Liver (tissue), 9 donors: ENCODE data around the gene MED22. TPM values are rescaled to one million over a fixed set of nuclear protein-coding genes. Genes with fewer than 3 reads are reported as not detected.

ENCODE experiments used
- DNase-seq: peaks from one replicate; pipeline ENCODE4 v3.0.0-alpha.2; 2017; ENCODE audit warnings: low spot score
- H3K27ac ChIP-seq, 2 donors: one replicate each; pipeline ENCODE4 v1.7.0; 2013; ENCODE audit warnings: inconsistent platforms in 2 of 2, low read length in 2 of 2, control low read depth in 1 of 2, low read depth in 1 of 2, mild to moderate bottlenecking in 1 of 2
- H3K27me3 ChIP-seq, 4 donors: one replicate each; pipeline versions ENCODE4 v1.6.1 to v1.7.0; 2013; ENCODE audit warnings: low read length in 3 of 4, inconsistent platforms in 1 of 4, mild to moderate bottlenecking in 1 of 4, moderate library complexity in 1 of 4; ENCODE audit not compliant: control insufficient read depth in 4 of 4, insufficient read depth in 4 of 4
- H3K36me3 ChIP-seq, 4 donors: one replicate each; pipeline versions ENCODE4 v1.6.1 to v1.7.0; 2013; ENCODE audit warnings: low read length in 3 of 4, mild to moderate bottlenecking in 3 of 4, low read depth in 1 of 4, moderate library complexity in 1 of 4; ENCODE audit not compliant: control insufficient read depth in 4 of 4, insufficient read depth in 3 of 4
- H3K4me1 ChIP-seq, 4 donors: one replicate each; pipeline versions ENCODE4 v1.6.1 to v1.7.0; 2013; ENCODE audit warnings: low read length in 3 of 4, mild to moderate bottlenecking in 3 of 4, moderate library complexity in 1 of 4; ENCODE audit not compliant: control insufficient read depth in 4 of 4, insufficient read depth in 4 of 4
- H3K4me3 ChIP-seq, 3 donors: one replicate each; pipeline versions ENCODE4 v1.6.1 to v1.7.0; 2013; ENCODE audit warnings: low read length in 3 of 3, control low read depth in 1 of 3, low read depth in 1 of 3, mild to moderate bottlenecking in 1 of 3
- H3K9ac ChIP-seq, 2 donors: one replicate each; pipeline ENCODE4 v1.7.0; 2013; ENCODE audit warnings: low read length in 2 of 2, mild to moderate bottlenecking in 2 of 2, moderate library complexity in 2 of 2, control low read depth in 1 of 2, low read depth in 1 of 2
- H3K9me3 ChIP-seq, 4 donors: one replicate each; pipeline versions ENCODE4 v1.6.1 to v1.7.0; 2013; ENCODE audit warnings: low read length in 3 of 4; ENCODE audit not compliant: control insufficient read depth in 4 of 4
- EGR1 ChIP-seq, 2 donors: IDR thresholded peaks; 2 replicates each; pipeline ENCODE4 v1.6.1; 2016 to 2018; ENCODE audit warnings: antibody characterized with exemption in 2 of 2, low read depth in 2 of 2
- FOXA1 ChIP-seq: IDR thresholded peaks from 2 replicates; pipeline ENCODE4 v1.6.1; 2016; ENCODE audit warnings: antibody characterized with exemption
- FOXA2 ChIP-seq: IDR thresholded peaks from 2 replicates; pipeline ENCODE4 v1.6.1; 2016; ENCODE audit warnings: antibody characterized with exemption
- HNF4A ChIP-seq, 2 donors: conservative IDR thresholded peaks; 2 replicates each; pipeline ENCODE4 v1.6.1; 2016; ENCODE audit warnings: antibody characterized with exemption in 2 of 2, mild to moderate bottlenecking in 2 of 2
- HNF4G ChIP-seq: IDR thresholded peaks from 2 replicates; pipeline ENCODE4 v1.6.1; 2016; ENCODE audit warnings: antibody characterized with exemption
- NR2F2 ChIP-seq: IDR thresholded peaks from 2 replicates; pipeline ENCODE4 v1.6.1; 2016; ENCODE audit warnings: antibody characterized with exemption
- RAD21 ChIP-seq, 2 donors: IDR thresholded peaks; 2 replicates each; pipeline ENCODE4 v1.6.1; 2016; ENCODE audit warnings: antibody characterized with exemption in 2 of 2, mild to moderate bottlenecking in 2 of 2
- RXRA ChIP-seq, 2 donors: IDR thresholded peaks; 2 replicates each; pipeline ENCODE4 v1.6.1; 2017 to 2018; ENCODE audit warnings: antibody characterized with exemption in 2 of 2, mild to moderate bottlenecking in 1 of 2
- SP1 ChIP-seq: IDR thresholded peaks from 2 replicates; pipeline ENCODE4 v1.6.1; 2018; ENCODE audit warnings: antibody characterized with exemption, mild to moderate bottlenecking
- YY1 ChIP-seq: IDR thresholded peaks from 2 replicates; pipeline ENCODE4 v1.6.1; 2016; ENCODE audit warnings: antibody characterized with exemption, mild to moderate bottlenecking
- ZBTB33 ChIP-seq: IDR thresholded peaks from 2 replicates; pipeline ENCODE4 v1.6.1; 2016; ENCODE audit warnings: antibody characterized with exemption
- WGBS: extraction: QIAGEN DNeasy Blood & Tissue Kit; methylation state at CpG from one replicate; pipeline ENCODE4 v1.1.7; 2013; 5-methylcytosine and 5-hydroxymethylcytosine counted together
- polyA plus RNA-seq, 2 donors: library from polyadenylated mRNA; stranded (reverse) in 1 of 2; unstranded in 1 of 2; fragments of 200-250 nt in 1 of 2; fragments of >200 nt in 1 of 2; fragmentation: Nextera tagmentation in 1 of 2; extraction: Ambion mirVana in 1 of 2; gene quantifications; one replicate each; pipeline versions ENCODE4 v1.2.1 to v1.2.3, GENCODE V29; 2013 to 2015
- total RNA-seq, 2 donors: library from RNA; depleted of rRNA; stranded (reverse); fragments of >200 nt; gene quantifications; one replicate each; pipeline ENCODE4 v1.2.3, GENCODE V29; 2014
- TF ChIP-seq, protein P1 (sequence below): IDR thresholded peaks from 2 replicates; pipeline ENCODE4 v1.6.1; 2016; ENCODE audit warnings: antibody characterized with exemption
- TF ChIP-seq, protein P2 (sequence below): IDR thresholded peaks from 2 replicates; pipeline ENCODE4 v1.6.1; 2016; ENCODE audit warnings: antibody characterized with exemption, mild to moderate bottlenecking
- TF ChIP-seq, protein P3 (sequence below): fragments of 150-350 bp; IDR thresholded peaks from 2 replicates; pipeline ENCODE4 v1.5.1; 2017; ENCODE audit warnings: improper control_type of control experiment, low read depth, low read length; ENCODE audit not compliant: missing input control
- donor health status: healthy.
- donor health status: healthy.
- donor health status: healthy.
- donor health status: healthy.
- donor health status: healthy.

MED22 gene
- total and polyA plus RNA-seq, 4 donors: 3.1 to 10.3 (median 9.9) TPM

DNA sequence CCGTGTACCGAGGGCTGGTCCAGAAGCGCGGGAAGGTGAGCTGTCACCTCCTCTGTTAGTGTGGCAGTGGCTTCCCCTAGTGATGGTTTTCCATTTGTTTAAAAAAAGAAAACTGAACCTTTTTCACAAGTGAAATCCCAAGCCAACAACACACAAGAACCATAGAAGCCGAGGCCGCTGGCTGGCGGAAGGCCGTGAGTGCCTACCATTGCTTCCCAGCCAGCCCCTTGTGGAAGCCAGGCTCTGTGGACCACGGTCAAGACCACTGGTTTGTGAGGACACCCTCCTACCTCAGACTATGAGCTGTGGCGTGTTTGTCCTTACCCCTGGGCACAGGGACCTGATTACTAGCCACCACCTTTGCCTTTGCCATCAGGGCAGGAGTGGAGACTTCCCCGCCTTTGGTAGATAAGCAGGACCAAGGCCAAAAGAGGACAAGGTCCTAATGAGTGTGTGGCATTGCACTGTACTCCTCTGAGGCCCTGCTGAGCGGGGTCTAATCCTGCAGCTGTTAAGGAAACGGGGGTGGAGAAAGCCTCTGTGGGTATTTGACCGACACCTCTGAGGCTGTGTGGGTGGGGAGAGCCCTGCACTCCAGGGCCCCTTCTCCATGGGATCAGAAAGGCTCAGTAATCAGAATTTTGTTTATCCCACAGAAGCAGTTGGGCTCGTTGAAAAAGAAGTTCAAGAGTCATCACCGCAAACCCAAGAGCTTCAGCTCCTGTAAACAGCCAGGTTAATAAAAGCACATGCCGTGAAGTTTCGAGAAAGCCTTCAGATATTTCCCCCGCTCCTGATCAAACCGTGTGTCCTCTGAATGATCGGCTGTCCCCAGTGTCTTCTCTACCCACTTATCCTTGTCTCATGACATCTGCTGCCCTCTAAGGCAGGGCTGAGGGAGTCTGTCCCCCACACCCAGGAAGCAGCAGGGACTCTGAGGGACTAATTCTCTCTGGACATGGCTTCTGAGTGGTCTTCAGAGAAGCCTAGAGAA, 12.8 kb upstream of the MED22 start:
- no peak overlapping the region for H3K9ac ChIP-seq
- 78% methylated on average over 21 of the region's 21 CpGs for WGBS
- no peaks in the 10 kb centered on the region for H3K27me3 ChIP-seq
- H3K36me3 ChIP-seq: peaks cover 21 to 54% (median 46%) of the 10 kb centered on the region in 4 donors
- H3K27ac ChIP-seq: no peak overlapping the region
- H3K9me3 ChIP-seq: no peaks in the 10 kb centered on the region
- TF ChIP-seq ZBTB33 (no peak), HNF4A (conservative IDR thresholded peaks at IDR 0.05) (no peak), EGR1 (IDR thresholded peaks at IDR 0.05; ENCODE audit: low read depth in 2 of 2) (no peak), YY1 (no peak), RXRA (IDR thresholded peaks at IDR 0.05) (no peak), NR2F2 (no peak), HNF4G (no peak), FOXA1 (no peak)
- TF ChIP-seq, protein P1, sequence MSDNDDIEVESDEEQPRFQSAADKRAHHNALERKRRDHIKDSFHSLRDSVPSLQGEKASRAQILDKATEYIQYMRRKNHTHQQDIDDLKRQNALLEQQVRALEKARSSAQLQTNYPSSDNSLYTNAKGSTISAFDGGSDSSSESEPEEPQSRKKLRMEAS: no peak
- TF ChIP-seq, protein P2, sequence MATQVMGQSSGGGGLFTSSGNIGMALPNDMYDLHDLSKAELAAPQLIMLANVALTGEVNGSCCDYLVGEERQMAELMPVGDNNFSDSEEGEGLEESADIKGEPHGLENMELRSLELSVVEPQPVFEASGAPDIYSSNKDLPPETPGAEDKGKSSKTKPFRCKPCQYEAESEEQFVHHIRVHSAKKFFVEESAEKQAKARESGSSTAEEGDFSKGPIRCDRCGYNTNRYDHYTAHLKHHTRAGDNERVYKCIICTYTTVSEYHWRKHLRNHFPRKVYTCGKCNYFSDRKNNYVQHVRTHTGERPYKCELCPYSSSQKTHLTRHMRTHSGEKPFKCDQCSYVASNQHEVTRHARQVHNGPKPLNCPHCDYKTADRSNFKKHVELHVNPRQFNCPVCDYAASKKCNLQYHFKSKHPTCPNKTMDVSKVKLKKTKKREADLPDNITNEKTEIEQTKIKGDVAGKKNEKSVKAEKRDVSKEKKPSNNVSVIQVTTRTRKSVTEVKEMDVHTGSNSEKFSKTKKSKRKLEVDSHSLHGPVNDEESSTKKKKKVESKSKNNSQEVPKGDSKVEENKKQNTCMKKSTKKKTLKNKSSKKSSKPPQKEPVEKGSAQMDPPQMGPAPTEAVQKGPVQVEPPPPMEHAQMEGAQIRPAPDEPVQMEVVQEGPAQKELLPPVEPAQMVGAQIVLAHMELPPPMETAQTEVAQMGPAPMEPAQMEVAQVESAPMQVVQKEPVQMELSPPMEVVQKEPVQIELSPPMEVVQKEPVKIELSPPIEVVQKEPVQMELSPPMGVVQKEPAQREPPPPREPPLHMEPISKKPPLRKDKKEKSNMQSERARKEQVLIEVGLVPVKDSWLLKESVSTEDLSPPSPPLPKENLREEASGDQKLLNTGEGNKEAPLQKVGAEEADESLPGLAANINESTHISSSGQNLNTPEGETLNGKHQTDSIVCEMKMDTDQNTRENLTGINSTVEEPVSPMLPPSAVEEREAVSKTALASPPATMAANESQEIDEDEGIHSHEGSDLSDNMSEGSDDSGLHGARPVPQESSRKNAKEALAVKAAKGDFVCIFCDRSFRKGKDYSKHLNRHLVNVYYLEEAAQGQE: no peak
- no peak overlapping the region for H3K4me3 ChIP-seq
- H3K4me1 ChIP-seq: peaks cover 3 to 38% (median 20%) of the 10 kb centered on the region in 4 donors
- DNase-seq: no peak

GRCh38 chr9:133359399-133360175, 11.7 kb upstream of the MED22 start:
- Histone ChIP-seq H3K27me3 (no peaks in the 10 kb centered on the region), H3K27ac (no peak overlapping the region), H3K9ac (no peak overlapping the region), H3K36me3 (peaks cover 16 to 43% (median 37%) of the 10 kb centered on the region in 4 donors), H3K9me3 (no peaks in the 10 kb centered on the region), H3K4me1 (peaks cover 9 to 50% (median 31%) of the 10 kb centered on the region in 4 donors), H3K4me3 (no peak overlapping the region)
- peak; percentile 57 for DNase-seq
- WGBS: 65% methylated on average over 20 of the region's 20 CpGs
- TF ChIP-seq EGR1 (IDR thresholded peaks at IDR 0.05; ENCODE audit: low read depth in 2 of 2): no peak
- TF ChIP-seq HNF4A (conservative IDR thresholded peaks at IDR 0.05): no peak
- no peak for TF ChIP-seq RXRA (IDR thresholded peaks at IDR 0.05)
- TF ChIP-seq FOXA2: no peak
- TF ChIP-seq NR2F2: no peak
- no peak for TF ChIP-seq SP1
- TF ChIP-seq HNF4G: no peak
- TF ChIP-seq FOXA1: no peak
- peak; percentile 69 to 81 for TF ChIP-seq RAD21 (IDR thresholded peaks at IDR 0.05)
- TF ChIP-seq, protein P2: no peak
- TF ChIP-seq, protein P3, sequence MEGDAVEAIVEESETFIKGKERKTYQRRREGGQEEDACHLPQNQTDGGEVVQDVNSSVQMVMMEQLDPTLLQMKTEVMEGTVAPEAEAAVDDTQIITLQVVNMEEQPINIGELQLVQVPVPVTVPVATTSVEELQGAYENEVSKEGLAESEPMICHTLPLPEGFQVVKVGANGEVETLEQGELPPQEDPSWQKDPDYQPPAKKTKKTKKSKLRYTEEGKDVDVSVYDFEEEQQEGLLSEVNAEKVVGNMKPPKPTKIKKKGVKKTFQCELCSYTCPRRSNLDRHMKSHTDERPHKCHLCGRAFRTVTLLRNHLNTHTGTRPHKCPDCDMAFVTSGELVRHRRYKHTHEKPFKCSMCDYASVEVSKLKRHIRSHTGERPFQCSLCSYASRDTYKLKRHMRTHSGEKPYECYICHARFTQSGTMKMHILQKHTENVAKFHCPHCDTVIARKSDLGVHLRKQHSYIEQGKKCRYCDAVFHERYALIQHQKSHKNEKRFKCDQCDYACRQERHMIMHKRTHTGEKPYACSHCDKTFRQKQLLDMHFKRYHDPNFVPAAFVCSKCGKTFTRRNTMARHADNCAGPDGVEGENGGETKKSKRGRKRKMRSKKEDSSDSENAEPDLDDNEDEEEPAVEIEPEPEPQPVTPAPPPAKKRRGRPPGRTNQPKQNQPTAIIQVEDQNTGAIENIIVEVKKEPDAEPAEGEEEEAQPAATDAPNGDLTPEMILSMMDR: peak; percentile 40
- TF ChIP-seq YY1: no peak
- no peak for TF ChIP-seq ZBTB33
